Measurements from ENCODE around the gene SUCLG1.

- no peak for TF ChIP-seq GATA3 (IDR thresholded peaks at IDR 0.05; ENCODE audit: low read depth, low read length)
- no peak for TF ChIP-seq GATA2 (IDR thresholded peaks at IDR 0.05; ENCODE audit: low read depth, low read length)
Observed at GRCh38 chr2:84427235-84428138, 31.6 kb downstream of the SUCLG1 start.

All from SH-SY5Y (cell line).